ENCODE results near the gene TEK.

DNA sequence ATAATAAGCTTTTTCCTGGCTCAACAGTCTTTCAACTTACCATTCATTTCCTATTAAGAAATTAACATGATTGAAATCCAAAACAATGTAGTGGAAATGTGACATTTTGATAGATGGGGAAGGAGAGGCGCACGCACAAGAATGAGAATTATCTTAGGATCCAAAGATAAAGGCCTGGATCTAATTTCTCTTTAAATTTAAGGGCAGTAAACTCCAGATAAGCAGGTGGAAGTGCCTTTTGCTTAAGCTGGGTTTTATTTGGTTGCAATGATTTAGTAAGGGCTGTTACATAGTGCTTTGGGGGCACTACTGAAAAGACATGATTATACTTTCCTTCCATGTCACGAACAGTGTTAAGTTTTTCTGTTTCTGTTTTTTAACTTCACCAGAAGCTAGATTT is 170.6 kb downstream of the TEK start:
- no peak for TF ChIP-seq EZH2 (IDR thresholded peaks at IDR 0.05; ENCODE audit: insufficient read depth, low read length)
- TF ChIP-seq, protein P1, sequence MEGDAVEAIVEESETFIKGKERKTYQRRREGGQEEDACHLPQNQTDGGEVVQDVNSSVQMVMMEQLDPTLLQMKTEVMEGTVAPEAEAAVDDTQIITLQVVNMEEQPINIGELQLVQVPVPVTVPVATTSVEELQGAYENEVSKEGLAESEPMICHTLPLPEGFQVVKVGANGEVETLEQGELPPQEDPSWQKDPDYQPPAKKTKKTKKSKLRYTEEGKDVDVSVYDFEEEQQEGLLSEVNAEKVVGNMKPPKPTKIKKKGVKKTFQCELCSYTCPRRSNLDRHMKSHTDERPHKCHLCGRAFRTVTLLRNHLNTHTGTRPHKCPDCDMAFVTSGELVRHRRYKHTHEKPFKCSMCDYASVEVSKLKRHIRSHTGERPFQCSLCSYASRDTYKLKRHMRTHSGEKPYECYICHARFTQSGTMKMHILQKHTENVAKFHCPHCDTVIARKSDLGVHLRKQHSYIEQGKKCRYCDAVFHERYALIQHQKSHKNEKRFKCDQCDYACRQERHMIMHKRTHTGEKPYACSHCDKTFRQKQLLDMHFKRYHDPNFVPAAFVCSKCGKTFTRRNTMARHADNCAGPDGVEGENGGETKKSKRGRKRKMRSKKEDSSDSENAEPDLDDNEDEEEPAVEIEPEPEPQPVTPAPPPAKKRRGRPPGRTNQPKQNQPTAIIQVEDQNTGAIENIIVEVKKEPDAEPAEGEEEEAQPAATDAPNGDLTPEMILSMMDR (IDR thresholded peaks at IDR 0.05; ENCODE audit: insufficient read depth, low read depth, low read length), result no peak
